COLO668 (cell line): ENCODE data around the gene C14orf119.

Source experiments
- DNase-seq: peaks from one replicate; lab custom pipeline; 2025; ENCODE audit not compliant: unreplicated experiment; lab: John Stamatoyannopoulos, UW

The C14orf119 gene

GRCh38 chr14:23146351-23146910 is 51.1 kb downstream of the C14orf119 start:
- DNase-seq, result no peak

- DNase-seq, result no peak
These were observed 51.7 kb downstream of the C14orf119 start for GRCh38 chr14:23146980-23147379.

GRCh38 chr14:23147676-23148075 is 52.4 kb downstream of the C14orf119 start:
- DNase-seq, result no peak

- DNase-seq, result no peak
These were observed 53.4 kb downstream of the C14orf119 start for GRCh38 chr14:23148591-23149249.

- no peak for DNase-seq
These were observed 54.4 kb downstream of the C14orf119 start for GRCh38 chr14:23149745-23150144.
